DND-41 (cell line): ENCODE results near the gene NFATC2.

ENCODE experiments used
- EZH2 ChIP-seq: IDR thresholded peaks from 3 replicates; pipeline ENCODE4 v1.6.1; 2012; ENCODE audit warnings: borderline replicate concordance, low read depth, mild to moderate bottlenecking, moderate library complexity, low read length, inconsistent platforms; ENCODE audit not compliant: severe bottlenecking
- TF ChIP-seq, protein P1 (sequence below): IDR thresholded peaks from 2 replicates; pipeline ENCODE4 v1.5.1; 2012; ENCODE audit warnings: borderline replicate concordance, low read length, moderate library complexity, mild to moderate bottlenecking; ENCODE audit not compliant: poor library complexity, severe bottlenecking; ENCODE audit errors: extremely low read depth

DNA sequence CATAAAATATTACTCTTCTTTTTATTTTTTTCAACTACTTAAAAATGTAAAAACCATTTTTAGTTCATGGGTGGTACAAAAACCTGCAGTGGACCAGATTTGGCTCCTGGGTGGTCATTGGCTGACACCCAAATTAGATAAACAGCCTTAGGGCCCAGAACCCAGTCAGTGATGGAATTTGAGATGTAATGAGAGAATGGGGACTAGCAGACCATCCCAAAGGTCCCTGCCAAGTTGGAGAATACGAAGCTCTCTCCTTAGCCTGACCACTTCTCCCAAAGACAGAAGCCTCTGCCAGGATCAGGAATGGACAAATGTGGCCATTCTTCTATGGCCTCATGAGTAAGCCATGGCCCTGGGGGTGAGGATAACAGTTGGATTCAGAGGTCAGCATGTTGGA lies 194.7 kb downstream of the NFATC2 start:
- TF ChIP-seq, protein P1, sequence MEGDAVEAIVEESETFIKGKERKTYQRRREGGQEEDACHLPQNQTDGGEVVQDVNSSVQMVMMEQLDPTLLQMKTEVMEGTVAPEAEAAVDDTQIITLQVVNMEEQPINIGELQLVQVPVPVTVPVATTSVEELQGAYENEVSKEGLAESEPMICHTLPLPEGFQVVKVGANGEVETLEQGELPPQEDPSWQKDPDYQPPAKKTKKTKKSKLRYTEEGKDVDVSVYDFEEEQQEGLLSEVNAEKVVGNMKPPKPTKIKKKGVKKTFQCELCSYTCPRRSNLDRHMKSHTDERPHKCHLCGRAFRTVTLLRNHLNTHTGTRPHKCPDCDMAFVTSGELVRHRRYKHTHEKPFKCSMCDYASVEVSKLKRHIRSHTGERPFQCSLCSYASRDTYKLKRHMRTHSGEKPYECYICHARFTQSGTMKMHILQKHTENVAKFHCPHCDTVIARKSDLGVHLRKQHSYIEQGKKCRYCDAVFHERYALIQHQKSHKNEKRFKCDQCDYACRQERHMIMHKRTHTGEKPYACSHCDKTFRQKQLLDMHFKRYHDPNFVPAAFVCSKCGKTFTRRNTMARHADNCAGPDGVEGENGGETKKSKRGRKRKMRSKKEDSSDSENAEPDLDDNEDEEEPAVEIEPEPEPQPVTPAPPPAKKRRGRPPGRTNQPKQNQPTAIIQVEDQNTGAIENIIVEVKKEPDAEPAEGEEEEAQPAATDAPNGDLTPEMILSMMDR = no peak
- TF ChIP-seq EZH2 = no peak
